Upper lobe of left lung (tissue), 6 donors: ENCODE results near the gene GTF2H3. TPM values are rescaled to one million over a fixed set of nuclear protein-coding genes. Genes with fewer than 3 reads are reported as not detected.
A peak's percentile ranks its signal among the peaks of the same experiment; 100 is the strongest.

Experiments used
- ATAC-seq, 2 donors: fragments of 200-7000 bp; cut with Tn5 transposase; one replicate each; pipeline ENCODE4 v1.9.1; 2022; ENCODE audit warnings: mild to moderate bottlenecking in 2 of 2, moderate library complexity in 2 of 2; ENCODE audit not compliant: low FRiP score in 2 of 2
- DNase-seq, 2 donors: peaks; one replicate each; pipeline ENCODE4 v3.0.0-alpha.2; 2019 to 2020
- H3K27ac ChIP-seq, 4 donors: fragments of 200-600 bp; sonication (generic); one replicate each; pipeline ENCODE4 v1.5.1; 2016 to 2019
- H3K27me3 ChIP-seq, 4 donors: fragments of 200-600 bp; sonication (generic); one replicate each; pipeline ENCODE4 v1.5.1; 2017 to 2019
- H3K36me3 ChIP-seq, 4 donors: fragments of 200-600 bp; sonication (generic); one replicate each; pipeline ENCODE4 v1.5.1; 2016 to 2019
- H3K4me1 ChIP-seq, 4 donors: fragments of 200-600 bp; sonication (generic); one replicate each; pipeline ENCODE4 v1.5.1; 2018 to 2019
- H3K4me3 ChIP-seq, 4 donors: fragments of 200-600 bp; sonication (generic); one replicate each; pipeline ENCODE4 v1.5.1; 2017 to 2019; ENCODE audit warnings: mild to moderate bottlenecking in 2 of 4, moderate library complexity in 1 of 4
- H3K9me3 ChIP-seq, 4 donors: fragments of 200-600 bp; sonication (generic); one replicate each; pipeline ENCODE4 v1.5.1; 2018 to 2019
- CTCF ChIP-seq, 6 experiments: fragments of 450-650 bp in 4 of 6; fragments of 200-600 bp in 2 of 6; sonication (generic) in 2 of 6; IDR thresholded peaks; one replicate each; pipeline ENCODE4 v1.5.1; 2016 to 2019; ENCODE audit warnings: antibody characterized with exemption in 6 of 6
- EP300 ChIP-seq, 4 donors: sonication (generic); formaldehyde crosslinking; IDR thresholded peaks; one replicate each; pipeline ENCODE4 v1.5.1; 2017; ENCODE audit warnings: antibody characterized with exemption in 4 of 4, control low read depth in 2 of 4
- POLR2A ChIP-seq, 4 donors: fragments of 450-650 bp; IDR thresholded peaks; one replicate each; pipeline ENCODE4 v1.5.1; 2016 to 2017; ENCODE audit warnings: antibody characterized with exemption in 4 of 4, mild to moderate bottlenecking in 2 of 4
- POLR2AphosphoS5 ChIP-seq, 2 donors: sonication (generic); formaldehyde crosslinking; IDR thresholded peaks; one replicate each; pipeline ENCODE4 v1.5.1; 2017; ENCODE audit warnings: antibody characterized with exemption in 2 of 2
- WGBS, 2 donors: methylation state at CpG; one replicate each; pipeline ENCODE4 v1.1.5; 2017 to 2018; 5-methylcytosine and 5-hydroxymethylcytosine counted together
- total RNA-seq, 6 donors: library from RNA; depleted of rRNA in 4 of 6; stranded (reverse); fragments of >200 nt in 4 of 6; gene quantifications; one replicate each; pipeline versions ENCODE4 v1.1.0 to v1.2.1, GENCODE V29; 2016 to 2021
- donor health status: DM: no; HTN: no; CAD: no; lungs with moderate emphysema.
- donor health status: DM: no; HTN: yes; CAD: no; lungs with severe emphysema.

Gene GTF2H3
- total RNA-seq, 6 donors from 2014 or later, result 9.8 to 22.3 (median 16.8) TPM

DNA sequence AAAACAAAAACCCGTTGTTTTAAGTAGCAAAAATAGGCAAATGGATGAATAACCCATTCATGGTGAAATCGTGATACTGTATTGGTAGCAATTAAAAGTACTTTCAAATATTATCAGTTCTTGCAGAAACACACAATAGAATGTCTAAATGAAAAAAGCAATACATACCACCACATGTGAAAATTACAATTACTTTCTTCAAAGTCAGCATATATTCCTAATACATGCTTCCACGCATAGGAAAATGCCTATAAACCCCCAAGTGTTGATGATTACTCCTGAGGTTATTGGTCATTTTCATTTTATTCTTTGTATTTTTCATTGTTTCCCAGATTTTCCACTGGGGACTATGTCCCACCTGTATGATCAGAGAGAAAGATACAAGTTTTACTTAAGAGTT is 16.5 kb upstream of the GTF2H3 start:
- no peak overlapping the region for H3K27ac ChIP-seq
- H3K27me3 ChIP-seq, result no peaks in the 10 kb centered on the region
- 94 to 96% methylated on average over 3 of the region's 3 CpGs for WGBS, 2 donors
- H3K9me3 ChIP-seq, result no peaks in the 10 kb centered on the region
- DNase-seq (no peak), ATAC-seq (no peak)
- H3K36me3 ChIP-seq, result peaks cover 38 to 100% (median 82%) of the 10 kb centered on the region in 4 donors
- H3K4me3 ChIP-seq, result no peak overlapping the region
- H3K4me1 ChIP-seq, result no peaks in the 10 kb centered on the region
- TF ChIP-seq POLR2A (IDR thresholded peaks at IDR 0.05), result no peak

DNA sequence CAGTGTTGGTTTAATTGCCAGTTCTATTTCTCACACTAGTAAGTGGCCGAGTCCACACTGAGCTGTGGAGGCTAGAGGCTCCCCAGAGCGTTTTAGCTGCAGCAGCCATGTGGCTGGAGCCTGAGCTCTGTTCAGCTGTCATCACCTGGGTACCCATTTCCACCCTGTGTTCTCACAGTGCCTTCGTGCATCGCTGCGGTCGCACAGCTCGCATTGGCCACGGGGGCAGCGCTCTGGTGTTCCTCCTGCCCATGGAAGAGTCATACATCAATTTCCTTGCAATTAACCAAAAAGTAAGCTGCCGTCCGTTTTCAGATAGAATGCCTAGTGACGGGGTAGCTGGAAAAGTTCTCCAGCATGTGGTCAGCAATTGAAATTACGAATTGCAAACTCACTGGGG is 16.0 kb upstream of the GTF2H3 start:
- no peak for ATAC-seq
- 91 to 92% methylated on average over 13 of the region's 13 CpGs for WGBS, 2 donors
- peak in 1 of 2 donors; percentile 44 for DNase-seq
- no peak for TF ChIP-seq POLR2AphosphoS5 (IDR thresholded peaks at IDR 0.05)
- TF ChIP-seq EP300 (IDR thresholded peaks at IDR 0.05), result no peak
- no peak for TF ChIP-seq POLR2A (IDR thresholded peaks at IDR 0.05)
- TF ChIP-seq CTCF (IDR thresholded peaks at IDR 0.05), result no peak
- H3K36me3 ChIP-seq, result peaks cover 43 to 100% (median 82%) of the 10 kb centered on the region in 4 donors
- no peaks in the 10 kb centered on the region for H3K9me3 ChIP-seq
- no peaks in the 10 kb centered on the region for H3K27me3 ChIP-seq
- H3K27ac ChIP-seq, result no peak overlapping the region
- H3K4me3 ChIP-seq, result no peak overlapping the region
- no peaks in the 10 kb centered on the region for H3K4me1 ChIP-seq

- no peak for DNase-seq
- Histone ChIP-seq H3K27ac (no peak overlapping the region), H3K4me1 (no peaks in the 10 kb centered on the region), H3K4me3 (no peak overlapping the region), H3K9me3 (no peaks in the 10 kb centered on the region), H3K27me3 (no peaks in the 10 kb centered on the region), H3K36me3 (peaks cover 53 to 100% (median 80%) of the 10 kb centered on the region in 4 donors)
- 84 to 92% methylated on average over 8 of the region's 8 CpGs for WGBS, 2 donors
- no peak for TF ChIP-seq CTCF (IDR thresholded peaks at IDR 0.05)
- no peak for TF ChIP-seq POLR2A (IDR thresholded peaks at IDR 0.05)
- no peak for ATAC-seq
Observed at GRCh38 chr12:123621101-123621500, 12.5 kb upstream of the GTF2H3 start.

- Histone ChIP-seq H3K27ac (no peak overlapping the region), H3K9me3 (no peaks in the 10 kb centered on the region), H3K4me1 (no peaks in the 10 kb centered on the region), H3K27me3 (no peaks in the 10 kb centered on the region), H3K36me3 (peaks cover 53 to 100% (median 80%) of the 10 kb centered on the region in 4 donors), H3K4me3 (no peak overlapping the region)
- TF ChIP-seq EP300 (IDR thresholded peaks at IDR 0.05), result no peak
- no peak for TF ChIP-seq POLR2AphosphoS5 (IDR thresholded peaks at IDR 0.05)
- TF ChIP-seq CTCF (IDR thresholded peaks at IDR 0.05), result no peak
- no peak for TF ChIP-seq POLR2A (IDR thresholded peaks at IDR 0.05)
- no peak for ATAC-seq
- WGBS, 2 donors, result 87 to 88% methylated on average over 15 of the region's 15 CpGs
- DNase-seq, result no peak
Observed at GRCh38 chr12:123621619-123622530, 11.8 kb upstream of the GTF2H3 start.

DNA sequence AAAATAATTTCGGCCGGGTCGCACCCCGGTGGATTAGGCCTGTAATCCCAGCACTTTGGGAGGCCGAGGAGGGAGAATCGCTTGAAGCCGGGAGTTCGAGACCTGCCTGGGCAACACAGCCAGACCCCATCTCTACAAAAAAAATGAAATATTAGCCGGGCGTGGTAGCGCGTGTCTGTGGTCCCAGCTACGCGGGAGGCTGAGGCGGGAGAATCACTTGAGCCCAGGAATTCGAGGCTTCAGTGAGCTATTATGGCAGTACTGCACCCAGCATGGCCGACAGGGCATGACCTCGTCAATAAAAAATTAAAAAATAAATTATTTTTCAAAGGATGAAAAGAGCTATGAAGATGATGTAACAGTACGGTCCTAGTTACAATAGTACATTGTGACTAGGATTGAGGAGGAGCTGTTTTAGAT is 523 bp downstream of the GTF2H3 start:
- TF ChIP-seq POLR2AphosphoS5 (IDR thresholded peaks at IDR 0.05) (no peak), POLR2A (IDR thresholded peaks at IDR 0.05) (no peak), CTCF (IDR thresholded peaks at IDR 0.05) (no peak), EP300 (IDR thresholded peaks at IDR 0.05) (no peak)
- H3K27ac ChIP-seq, result peak overlapping the region; percentile 82 to 88 (median 84)
- WGBS, 2 donors, result 14 to 21% methylated on average over 19 of the region's 19 CpGs

More for the DNA sequence above, 523 bp downstream of the GTF2H3 start:
- DNase-seq, result no peak
- Histone ChIP-seq H3K9me3 (no peaks in the 10 kb centered on the region), H3K36me3 (peaks cover 16 to 29% (median 23%) of the 10 kb centered on the region in 4 donors), H3K4me3 (peak overlapping the region; percentile 86 to 98 (median 94)), H3K27me3 (no peaks in the 10 kb centered on the region), H3K4me1 (peaks cover 9 to 20% (median 16%) of the 10 kb centered on the region in 4 donors)
- ATAC-seq, result no peak
